ENCODE results near the gene MVK. TPM values are rescaled to one million over a fixed set of nuclear protein-coding genes. Genes with fewer than 3 reads are reported as not detected.

Gene MVK
- total RNA-seq, 1 donor from 2014 or later, result 53.6 TPM

- no peak for TF ChIP-seq CTCF (IDR thresholded peaks at IDR 0.05; ENCODE audit: partially characterized antibody, unreplicated experiment)
- H3K27ac Mint-ChIP-seq (ENCODE audit: unreplicated experiment), result no peak overlapping the region
- no peak overlapping the region for H3K4me3 Mint-ChIP-seq (ENCODE audit: unreplicated experiment)
- H3K36me3 Mint-ChIP-seq (ENCODE audit: unreplicated experiment), result no peaks in the 10 kb centered on the region
- no peaks in the 10 kb centered on the region for H3K9me3 Mint-ChIP-seq (ENCODE audit: unreplicated experiment)
- no peak for DNase-seq
- peaks cover 5% of the 10 kb centered on the region for H3K27me3 Mint-ChIP-seq (ENCODE audit: unreplicated experiment)
- H3K4me1 Mint-ChIP-seq (ENCODE audit: low read depth, unreplicated experiment), result peaks cover 4% of the 10 kb centered on the region
Measured at GRCh38 chr12:109625131-109625559, 51.6 kb downstream of the MVK start.

GRCh38 chr12:109625749-109626377, 52.3 kb downstream of the MVK start:
- peaks cover 5% of the 10 kb centered on the region for H3K27me3 Mint-ChIP-seq (ENCODE audit: unreplicated experiment)
- H3K9me3 Mint-ChIP-seq (ENCODE audit: unreplicated experiment), result no peaks in the 10 kb centered on the region
- H3K4me3 Mint-ChIP-seq (ENCODE audit: unreplicated experiment), result no peak overlapping the region
- no peak overlapping the region for H3K27ac Mint-ChIP-seq (ENCODE audit: unreplicated experiment)
- no peaks in the 10 kb centered on the region for H3K36me3 Mint-ChIP-seq (ENCODE audit: unreplicated experiment)
- no peak for DNase-seq
- H3K4me1 Mint-ChIP-seq (ENCODE audit: low read depth, unreplicated experiment), result peaks cover 4% of the 10 kb centered on the region
- no peak for TF ChIP-seq CTCF (IDR thresholded peaks at IDR 0.05; ENCODE audit: partially characterized antibody, unreplicated experiment)

- no peak for DNase-seq
- Mint-ChIP-seq H3K36me3 (ENCODE audit: unreplicated experiment) (no peaks in the 10 kb centered on the region), H3K4me1 (ENCODE audit: low read depth, unreplicated experiment) (peaks cover 6% of the 10 kb centered on the region), H3K4me3 (ENCODE audit: unreplicated experiment) (no peak overlapping the region), H3K27me3 (ENCODE audit: unreplicated experiment) (peaks cover 6% of the 10 kb centered on the region), H3K9me3 (ENCODE audit: unreplicated experiment) (no peaks in the 10 kb centered on the region), H3K27ac (ENCODE audit: unreplicated experiment) (no peak overlapping the region)
- TF ChIP-seq CTCF (IDR thresholded peaks at IDR 0.05; ENCODE audit: partially characterized antibody, unreplicated experiment), result no peak
Measured at GRCh38 chr12:109626378-109627115, 53.0 kb downstream of the MVK start.

GRCh38 chr12:109627633-109628032, 54.0 kb downstream of the MVK start:
- TF ChIP-seq CTCF (IDR thresholded peaks at IDR 0.05; ENCODE audit: partially characterized antibody, unreplicated experiment), result no peak
- H3K4me1 Mint-ChIP-seq (ENCODE audit: low read depth, unreplicated experiment), result peaks cover 6% of the 10 kb centered on the region
- no peak overlapping the region for H3K4me3 Mint-ChIP-seq (ENCODE audit: unreplicated experiment)
- DNase-seq, result no peak
- H3K27me3 Mint-ChIP-seq (ENCODE audit: unreplicated experiment), result peaks cover 8% of the 10 kb centered on the region
- peaks cover 3% of the 10 kb centered on the region for H3K9me3 Mint-ChIP-seq (ENCODE audit: unreplicated experiment)
- H3K27ac Mint-ChIP-seq (ENCODE audit: unreplicated experiment), result no peak overlapping the region
- H3K36me3 Mint-ChIP-seq (ENCODE audit: unreplicated experiment), result no peaks in the 10 kb centered on the region

GRCh38 chr12:109630107-109630506, 56.5 kb downstream of the MVK start:
- H3K27me3 Mint-ChIP-seq (ENCODE audit: unreplicated experiment), result peaks cover 6% of the 10 kb centered on the region
- no peak for DNase-seq
- H3K4me3 Mint-ChIP-seq (ENCODE audit: unreplicated experiment), result no peak overlapping the region
- H3K4me1 Mint-ChIP-seq (ENCODE audit: low read depth, unreplicated experiment), result peaks cover 5% of the 10 kb centered on the region
- peaks cover 6% of the 10 kb centered on the region for H3K36me3 Mint-ChIP-seq (ENCODE audit: unreplicated experiment)
- H3K27ac Mint-ChIP-seq (ENCODE audit: unreplicated experiment), result no peak overlapping the region
- no peak for TF ChIP-seq CTCF (IDR thresholded peaks at IDR 0.05; ENCODE audit: partially characterized antibody, unreplicated experiment)
- peaks cover 3% of the 10 kb centered on the region for H3K9me3 Mint-ChIP-seq (ENCODE audit: unreplicated experiment)
